Measurements from ENCODE around the gene STX16.
"Not testable (repeated sequence)": the region's sequence is repeated elsewhere in the genome, so short reads cannot be mapped to it uniquely, and the experiment has no call there.

STX16 gene

GRCh38 chr20:58640446-58640845 lies 10.6 kb upstream of the STX16 start:
- Histone ChIP-seq H3K4me3 (replicated peaks; ENCODE audit: insufficient read depth, low read length) (no peak overlapping the region), H3K27ac (replicated peaks) (no peak overlapping the region), H3K27me3 (ENCODE audit: insufficient read depth, poor library complexity, severe bottlenecking) (peaks cover 2% of the 10 kb centered on the region)
- DNase-seq (ENCODE audit: low read depth in 1 of 2, low spot score in 1 of 2): no peak
- no peak for TF ChIP-seq CTCF (IDR thresholded peaks at IDR 0.05; ENCODE audit: insufficient read depth, low read length)
- TF ChIP-seq GABPA (IDR thresholded peaks at IDR 0.05; ENCODE audit: low read depth): no peak
- TF ChIP-seq POLR2AphosphoS5 (IDR thresholded peaks at IDR 0.05; ENCODE audit: low read depth): no peak
- TF ChIP-seq REST (IDR thresholded peaks at IDR 0.05; ENCODE audit: insufficient replicate concordance, low read depth): no peak

GRCh38 chr20:58642441-58642840 lies 8.6 kb upstream of the STX16 start:
- Histone ChIP-seq H3K4me3 (replicated peaks; ENCODE audit: insufficient read depth, low read length) (no peak overlapping the region), H3K27ac (replicated peaks) (no peak overlapping the region), H3K27me3 (ENCODE audit: insufficient read depth, poor library complexity, severe bottlenecking) (peaks cover 2% of the 10 kb centered on the region)
- TF ChIP-seq GABPA (IDR thresholded peaks at IDR 0.05; ENCODE audit: low read depth): no peak
- no peak for TF ChIP-seq REST (IDR thresholded peaks at IDR 0.05; ENCODE audit: insufficient replicate concordance, low read depth)
- TF ChIP-seq CTCF (IDR thresholded peaks at IDR 0.05; ENCODE audit: insufficient read depth, low read length): no peak
- no peak for TF ChIP-seq POLR2AphosphoS5 (IDR thresholded peaks at IDR 0.05; ENCODE audit: low read depth)
- TF ChIP-seq SPI1 (IDR thresholded peaks at IDR 0.05; ENCODE audit: borderline replicate concordance, low read depth): no peak
- no peak for DNase-seq (ENCODE audit: low read depth in 1 of 2, low spot score in 1 of 2)

GRCh38 chr20:58642896-58643295 lies 8.2 kb upstream of the STX16 start:
- not testable (repeated sequence) for DNase-seq (ENCODE audit: low read depth in 1 of 2, low spot score in 1 of 2); H3K27ac ChIP-seq (replicated peaks); H3K27me3 ChIP-seq (ENCODE audit: insufficient read depth, poor library complexity, severe bottlenecking); H3K4me3 ChIP-seq (replicated peaks; ENCODE audit: insufficient read depth, low read length)

- no peak for TF ChIP-seq CTCF (IDR thresholded peaks at IDR 0.05; ENCODE audit: insufficient read depth, low read length)
- TF ChIP-seq POLR2AphosphoS5 (IDR thresholded peaks at IDR 0.05; ENCODE audit: low read depth): no peak
- TF ChIP-seq GABPA (IDR thresholded peaks at IDR 0.05; ENCODE audit: low read depth): no peak
- no peak for TF ChIP-seq SPI1 (IDR thresholded peaks at IDR 0.05; ENCODE audit: borderline replicate concordance, low read depth)
- TF ChIP-seq REST (IDR thresholded peaks at IDR 0.05; ENCODE audit: insufficient replicate concordance, low read depth): no peak
- H3K27ac ChIP-seq (replicated peaks): no peak overlapping the region
- H3K4me3 ChIP-seq (replicated peaks; ENCODE audit: insufficient read depth, low read length): no peak overlapping the region
- no peak for DNase-seq (ENCODE audit: low read depth in 1 of 2, low spot score in 1 of 2)
- peaks cover 2% of the 10 kb centered on the region for H3K27me3 ChIP-seq (ENCODE audit: insufficient read depth, poor library complexity, severe bottlenecking)
Observed at GRCh38 chr20:58645412-58645968, 5.6 kb upstream of the STX16 start.

All from HL-60 (cell line).